Type B pancreatic cell (in vitro differentiated cells): ENCODE data around the gene KRT222. TPM values are rescaled to one million over a fixed set of nuclear protein-coding genes. Genes with fewer than 3 reads are reported as not detected.

Experiments
- DNase-seq: peaks from one replicate; pipeline ENCODE4 v3.0.0; 2021; ENCODE audit warnings: mixed read lengths; ENCODE audit not compliant: unreplicated experiment; ENCODE audit errors: extremely low spot score
- H3K27ac Mint-ChIP-seq: 2 replicates; pipeline ENCODE4 v1.8.0; 2021; ENCODE audit warnings: mild to moderate bottlenecking, mixed read lengths
- H3K27me3 Mint-ChIP-seq: 2 replicates; pipeline ENCODE4 v1.8.0; 2021; ENCODE audit warnings: mixed read lengths
- H3K36me3 Mint-ChIP-seq: 2 replicates; pipeline ENCODE4 v1.8.0; 2021; ENCODE audit warnings: mixed read lengths
- H3K4me1 Mint-ChIP-seq: one replicate; pipeline ENCODE4 v1.8.0; 2021; ENCODE audit warnings: mixed read lengths; ENCODE audit not compliant: unreplicated experiment
- H3K4me3 Mint-ChIP-seq: 2 replicates; pipeline ENCODE4 v1.8.0; 2021; ENCODE audit warnings: mild to moderate bottlenecking, mixed read lengths
- H3K9me3 Mint-ChIP-seq: 2 replicates; pipeline ENCODE4 v1.8.0; 2021; ENCODE audit warnings: mixed read lengths
- CTCF ChIP-seq: fragments of 200-600 bp; sonication (generic); conservative IDR thresholded peaks from 2 replicates; pipeline ENCODE4 v1.5.0; 2021; ENCODE audit warnings: antibody characterized with exemption, mild to moderate bottlenecking
- total RNA-seq: library from RNA; stranded (reverse); gene quantifications from 2 replicates; pipeline ENCODE4 v1.2.1, GENCODE V29; 2021; ENCODE audit warnings: low replicate concordance

KRT222 gene
- total RNA-seq, 1 donor from 2014 or later = 0.34 TPM

DNA sequence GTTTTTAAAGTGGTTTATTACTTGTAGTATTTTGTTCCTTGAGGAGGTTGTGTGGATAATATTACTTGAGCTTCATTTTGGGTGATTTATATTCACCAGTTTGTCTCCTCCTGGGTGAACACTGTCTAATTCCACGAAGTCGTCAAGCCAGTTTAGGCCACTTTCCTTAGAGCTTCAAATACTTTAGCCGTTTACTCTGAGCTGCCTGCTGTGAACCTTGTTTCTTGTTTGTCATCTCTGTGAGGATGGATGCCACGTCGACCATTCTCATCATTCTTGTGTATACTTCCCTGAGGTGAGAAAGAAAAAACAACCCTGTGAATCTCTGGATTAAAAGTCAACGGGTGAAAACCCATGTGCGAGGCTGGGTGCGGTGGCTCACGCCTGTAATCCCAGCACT is 29.6 kb upstream of the KRT222 start:
- Mint-ChIP-seq H3K4me1 (peaks cover 28% of the 10 kb centered on the region), H3K27me3 (peaks cover 3% of the 10 kb centered on the region), H3K9me3 (peaks cover 5% of the 10 kb centered on the region), H3K36me3 (no peaks in the 10 kb centered on the region), H3K27ac (peak overlapping the region; percentile 90), H3K4me3 (peak overlapping the region; percentile 66)
- TF ChIP-seq CTCF = no peak
- DNase-seq = no peak

GRCh38 chr17:40687106-40687505 is 22.1 kb upstream of the KRT222 start:
- DNase-seq = no peak

GRCh38 chr17:40686192-40686591 is 21.2 kb upstream of the KRT222 start:
- Mint-ChIP-seq H3K36me3 (no peaks in the 10 kb centered on the region), H3K4me1 (no peaks in the 10 kb centered on the region), H3K9me3 (no peaks in the 10 kb centered on the region), H3K4me3 (no peak overlapping the region), H3K27me3 (peaks cover 8% of the 10 kb centered on the region), H3K27ac (no peak overlapping the region)
- no peak for DNase-seq
- TF ChIP-seq CTCF = no peak

More at GRCh38 chr17:40687106-40687505, 22.1 kb upstream of the KRT222 start:
- TF ChIP-seq CTCF = no peak
- Mint-ChIP-seq H3K27me3 (peaks cover 2% of the 10 kb centered on the region), H3K36me3 (no peaks in the 10 kb centered on the region), H3K9me3 (no peaks in the 10 kb centered on the region), H3K4me1 (no peaks in the 10 kb centered on the region), H3K27ac (no peak overlapping the region), H3K4me3 (no peak overlapping the region)

- H3K36me3 Mint-ChIP-seq = no peaks in the 10 kb centered on the region
- H3K27ac Mint-ChIP-seq = no peak overlapping the region
- H3K9me3 Mint-ChIP-seq = no peaks in the 10 kb centered on the region
- H3K27me3 Mint-ChIP-seq = peaks cover 34% of the 10 kb centered on the region
- no peaks in the 10 kb centered on the region for H3K4me1 Mint-ChIP-seq
- no peak for TF ChIP-seq CTCF
- no peak overlapping the region for H3K4me3 Mint-ChIP-seq
- DNase-seq = no peak
Measured at GRCh38 chr17:40680998-40681397, 16.0 kb upstream of the KRT222 start.

GRCh38 chr17:40679523-40679907 is 14.5 kb upstream of the KRT222 start:
- no peaks in the 10 kb centered on the region for H3K4me1 Mint-ChIP-seq
- H3K9me3 Mint-ChIP-seq = no peaks in the 10 kb centered on the region
- peaks cover 41% of the 10 kb centered on the region for H3K27me3 Mint-ChIP-seq
- no peak overlapping the region for H3K4me3 Mint-ChIP-seq
- DNase-seq = no peak
- H3K27ac Mint-ChIP-seq = no peak overlapping the region
- TF ChIP-seq CTCF = no peak
- no peaks in the 10 kb centered on the region for H3K36me3 Mint-ChIP-seq
